Measurements from ENCODE around the gene C11orf65.

DNA sequence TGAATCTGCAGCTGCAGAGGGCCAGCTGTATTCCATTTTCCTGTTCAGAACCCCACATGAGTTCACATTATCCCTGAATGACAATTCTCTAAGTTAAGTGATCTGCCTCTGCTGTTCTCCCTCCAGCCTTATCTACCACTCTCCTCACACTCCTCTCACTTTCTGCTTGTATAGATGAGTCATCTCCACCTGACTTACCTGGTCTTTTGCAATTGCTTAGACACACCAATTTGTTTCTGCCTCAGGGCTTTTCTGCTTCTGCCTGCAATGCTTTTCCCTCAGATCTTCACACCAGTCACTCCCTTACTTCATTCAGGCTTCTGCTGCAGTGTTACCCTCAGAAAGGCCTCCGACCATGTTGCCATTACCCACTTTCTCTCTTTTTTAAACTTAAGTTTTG, 126.4 kb downstream of the C11orf65 start:
- TF ChIP-seq, protein P1, sequence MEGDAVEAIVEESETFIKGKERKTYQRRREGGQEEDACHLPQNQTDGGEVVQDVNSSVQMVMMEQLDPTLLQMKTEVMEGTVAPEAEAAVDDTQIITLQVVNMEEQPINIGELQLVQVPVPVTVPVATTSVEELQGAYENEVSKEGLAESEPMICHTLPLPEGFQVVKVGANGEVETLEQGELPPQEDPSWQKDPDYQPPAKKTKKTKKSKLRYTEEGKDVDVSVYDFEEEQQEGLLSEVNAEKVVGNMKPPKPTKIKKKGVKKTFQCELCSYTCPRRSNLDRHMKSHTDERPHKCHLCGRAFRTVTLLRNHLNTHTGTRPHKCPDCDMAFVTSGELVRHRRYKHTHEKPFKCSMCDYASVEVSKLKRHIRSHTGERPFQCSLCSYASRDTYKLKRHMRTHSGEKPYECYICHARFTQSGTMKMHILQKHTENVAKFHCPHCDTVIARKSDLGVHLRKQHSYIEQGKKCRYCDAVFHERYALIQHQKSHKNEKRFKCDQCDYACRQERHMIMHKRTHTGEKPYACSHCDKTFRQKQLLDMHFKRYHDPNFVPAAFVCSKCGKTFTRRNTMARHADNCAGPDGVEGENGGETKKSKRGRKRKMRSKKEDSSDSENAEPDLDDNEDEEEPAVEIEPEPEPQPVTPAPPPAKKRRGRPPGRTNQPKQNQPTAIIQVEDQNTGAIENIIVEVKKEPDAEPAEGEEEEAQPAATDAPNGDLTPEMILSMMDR (IDR thresholded peaks at IDR 0.05), result no peak
- no peak for TF ChIP-seq POLR2A (IDR thresholded peaks at IDR 0.05)

Measured in prostate gland (tissue), 2 donors.